OCI-LY7 (cell line): ENCODE results near the gene SOX13. TPM values are rescaled to one million over a fixed set of nuclear protein-coding genes. Genes with fewer than 3 reads are reported as not detected.

Source experiments
- BruUV-seq: library from RNA; stranded (reverse); fragments of 400-500 nt; replicated peaks from 2 replicates; lab custom pipeline; 2021; lab: Mats Ljungman, UMichigan
- CTCF ChIA-PET: fragments of 300-600 bp; sonication (Branson Sonifier 250); formaldehyde crosslinking; loops from one replicate; lab custom pipeline; 2022; ENCODE audit warnings: antibody characterized with exemption; ENCODE audit not compliant: unreplicated experiment; lab: Charles Lee
- POLR2A ChIA-PET: fragments of 300-600 bp; sonication (Branson Sonifier 250); formaldehyde crosslinking; loops from one replicate; lab custom pipeline; 2022; ENCODE audit warnings: antibody characterized with exemption; lab: Charles Lee
- DNase-seq: peaks from one replicate; pipeline ENCODE4 v3.0.0-alpha.2; 2015; ENCODE audit warnings: low spot score
- H2AFZ ChIP-seq: fragments of 200-600 bp; sonication (generic), shearing (Covaris generic); 2 replicates; pipeline ENCODE4 v1.6.1; 2014; ENCODE audit warnings: mild to moderate bottlenecking, antibody characterized with exemption, low read length, moderate library complexity
- H3K27ac ChIP-seq: fragments of 200-600 bp; sonication (generic); 2 replicates; pipeline ENCODE4 v1.5.1; 2014; ENCODE audit warnings: mixed run types, low read depth, mild to moderate bottlenecking, moderate library complexity, low read length, inconsistent platforms; ENCODE audit not compliant: poor library complexity, severe bottlenecking
- H3K36me3 ChIP-seq: fragments of 200-600 bp; sonication (generic); 2 replicates; pipeline ENCODE4 v1.6.1; 2014; ENCODE audit warnings: mild to moderate bottlenecking, antibody characterized with exemption, low read length, moderate library complexity, mixed read lengths; ENCODE audit not compliant: insufficient read depth
- H3K4me1 ChIP-seq: fragments of 200-600 bp; sonication (generic); 2 replicates; pipeline ENCODE4 v1.5.1; 2014; ENCODE audit warnings: mild to moderate bottlenecking, low read length; ENCODE audit not compliant: insufficient read depth, poor library complexity, severe bottlenecking
- H3K4me2 ChIP-seq: fragments of 200-600 bp; sonication (generic); 2 replicates; pipeline ENCODE4 v1.6.1; 2014; ENCODE audit warnings: mild to moderate bottlenecking, low read length
- H3K4me3 ChIP-seq: fragments of 200-600 bp; sonication (generic); 2 replicates; pipeline ENCODE4 v1.5.1; 2014; ENCODE audit warnings: mild to moderate bottlenecking, low read depth, low read length; ENCODE audit not compliant: poor library complexity, severe bottlenecking
- H3K79me2 ChIP-seq: fragments of 200-600 bp; sonication (generic); 2 replicates; pipeline ENCODE4 v1.6.1; 2016; ENCODE audit warnings: low read depth, mild to moderate bottlenecking, low read length, moderate library complexity, mixed read lengths; ENCODE audit not compliant: insufficient read depth
- H3K9me2 ChIP-seq: fragments of 200-600 bp; sonication (generic); 2 replicates; pipeline ENCODE4 v1.6.1; 2016; ENCODE audit warnings: mild to moderate bottlenecking, low read length, mixed read lengths; ENCODE audit not compliant: insufficient read depth
- H3K9me3 ChIP-seq: fragments of 200-600 bp; sonication (generic); 2 replicates; pipeline ENCODE4 v1.6.1; 2014; ENCODE audit warnings: mild to moderate bottlenecking, mixed run types, low read length, mixed read lengths
- H4K20me1 ChIP-seq: fragments of 200-600 bp; sonication (generic); 2 replicates; pipeline ENCODE4 v1.6.1; 2014; ENCODE audit warnings: mild to moderate bottlenecking, antibody characterized with exemption, low read length, moderate library complexity, mixed read lengths; ENCODE audit not compliant: insufficient read depth
- CTCF ChIP-seq: fragments of 200-600 bp; sonication (generic); conservative IDR thresholded peaks from 2 replicates; pipeline ENCODE4 v1.5.1; 2014; ENCODE audit warnings: mild to moderate bottlenecking, antibody characterized with exemption, low read length, moderate library complexity, mixed read lengths
- EZH2phosphoT487 ChIP-seq: fragments of 200-600 bp; sonication (generic); IDR thresholded peaks from 2 replicates; pipeline ENCODE4 v1.6.1; 2018; ENCODE audit warnings: low read depth, borderline replicate concordance, mild to moderate bottlenecking, mixed run types, antibody characterized with exemption, low read length, moderate library complexity, mixed read lengths
- intact Hi-C: fragments of 100-400 bp; cut with micrococcal nuclease; formaldehyde crosslinking; loops from one replicate; pipeline ENCODE4 v1.10.0; 2022; ENCODE audit not compliant: unreplicated experiment
- total RNA-seq, 2 experiments: library from RNA; depleted of rRNA in 1 of 2; stranded (reverse); fragments of >200 nt in 1 of 2; shearing (Covaris generic) in 1 of 2; gene quantifications; 2 replicates each; pipeline ENCODE4 v1.2.3, GENCODE V29; 2014 to 2022

Gene SOX13
- total RNA-seq, 2 experiments from 2014 or later: 0.27 TPM; not detected in 1

GRCh38 chr1:204162494-204163074, 89.7 kb downstream of the SOX13 start:
- H3K4me1 ChIP-seq: no peaks in the 10 kb centered on the region
- CTCF ChIA-PET: interaction anchor here (0.5 to 0.6 kb wide), 3 partner anchors 11 to 96 kb away, joined by 3 to 4 read pairs (median 3); no protein-coding TSS in a partner anchor
- no peak overlapping the region for H2AFZ ChIP-seq
- H3K4me3 ChIP-seq: no peak overlapping the region
- peak; percentile 98 for TF ChIP-seq CTCF
- no peak for TF ChIP-seq EZH2phosphoT487
- BruUV-seq: no TSS peak
- DNase-seq: peak; percentile 64
- no peak overlapping the region for H3K27ac ChIP-seq
- H3K9me2 ChIP-seq: no peaks in the 10 kb centered on the region
- no peaks in the 10 kb centered on the region for H3K79me2 ChIP-seq
- no peak overlapping the region for H3K4me2 ChIP-seq
- no peaks in the 10 kb centered on the region for H3K36me3 ChIP-seq
- intact Hi-C loops: loop anchor here (1.0 to 5.0 kb wide), 4 partner anchors 45 to 340 kb away; partner anchors contain the start of gene SNRPE
- POLR2A ChIA-PET: no interaction called here
- no peaks in the 10 kb centered on the region for H4K20me1 ChIP-seq
- H3K9me3 ChIP-seq: no peaks in the 10 kb centered on the region

DNA sequence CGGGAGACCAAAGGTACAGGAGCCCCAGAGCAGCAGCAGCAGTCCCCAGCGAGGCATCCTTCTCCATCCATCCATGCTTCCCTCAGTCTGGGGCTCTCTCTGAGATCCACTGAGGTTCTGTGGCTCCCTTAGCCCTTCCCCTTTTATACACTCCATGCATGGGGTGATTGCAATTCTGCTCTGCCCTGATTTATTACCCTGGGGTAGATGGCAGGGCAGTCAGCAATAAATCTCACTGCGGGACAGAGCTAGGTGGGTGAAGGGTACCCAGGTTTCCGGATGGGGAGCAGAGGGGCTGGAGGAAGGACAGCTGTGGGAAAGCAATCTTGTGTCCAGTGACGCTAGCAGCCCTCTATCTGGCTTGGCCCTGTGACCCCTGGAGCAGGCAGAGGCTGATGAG, 93.3 kb downstream of the SOX13 start, which contains the start of gene REN:
TSS of gene REN (minus strand) at position 119 of the 400 bp plus-strand sequence. CDS start at position 75, 44 bp downstream.
- H3K4me2 ChIP-seq: no peak within 1 kb of the TSS
- H3K27ac ChIP-seq: no peak within 1 kb of the TSS
- no TSS peak for BruUV-seq
- no peaks in the 10 kb centered on the region for H3K4me1 ChIP-seq
- H3K9me2 ChIP-seq: no peaks in the 10 kb centered on the region
- H3K9me3 ChIP-seq: peaks cover 16% of the 10 kb centered on the region; the same call in 1 of the 2 replicates
- no peak for DNase-seq
- no peak within 1 kb of the TSS for H3K4me3 ChIP-seq
- intact Hi-C loops: no loop called here
- no peaks in the 10 kb centered on the region for H3K36me3 ChIP-seq
- H4K20me1 ChIP-seq: no peaks in the 10 kb centered on the region
- no peak for TF ChIP-seq EZH2phosphoT487
- ChIA-PET POLR2A (interaction anchor here (0.5 to 2.0 kb wide), 2 partner anchors 10 to 11 kb away, joined by 5 to 8 read pairs; no protein-coding TSS in a partner anchor), CTCF (no interaction called here)
- H2AFZ ChIP-seq: no peak within 1 kb of the TSS
- no peaks in the 10 kb centered on the region for H3K79me2 ChIP-seq

DNA sequence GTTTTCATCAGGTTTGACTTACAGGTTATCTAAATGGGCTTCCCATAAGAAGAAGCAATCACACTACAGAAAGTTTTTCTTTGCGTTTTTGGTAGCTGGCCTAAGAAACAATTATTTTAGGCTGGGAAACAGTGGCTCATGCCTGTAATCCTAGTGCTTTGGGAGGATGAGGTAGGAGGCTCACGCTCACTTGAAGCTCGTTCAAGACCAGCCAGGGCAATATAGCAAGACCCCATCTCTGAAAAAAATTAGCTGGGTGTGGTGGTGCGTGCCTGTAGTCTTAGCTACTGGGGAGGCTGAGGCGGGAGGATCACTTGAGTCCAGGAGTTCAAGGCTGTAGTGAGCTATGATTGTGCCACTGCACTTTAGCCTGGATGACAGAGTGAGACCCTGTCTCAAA, 94.8 kb downstream of the SOX13 start:
- Histone ChIP-seq H2AFZ (no peak overlapping the region), H3K36me3 (no peaks in the 10 kb centered on the region), H3K9me2 (no peaks in the 10 kb centered on the region), H4K20me1 (no peaks in the 10 kb centered on the region), H3K9me3 (peaks cover 16% of the 10 kb centered on the region; the same call in 1 of the 2 replicates), H3K27ac (no peak overlapping the region), H3K4me1 (no peaks in the 10 kb centered on the region), H3K4me3 (no peak overlapping the region), H3K4me2 (no peak overlapping the region), H3K79me2 (no peaks in the 10 kb centered on the region)
- POLR2A ChIA-PET: interaction anchor here (1.1 to 2.0 kb wide), 2 partner anchors 9 to 192 kb away, joined by 3 to 5 read pairs; partner anchors contain the start of gene PLEKHA6
- DNase-seq: no peak
- no TSS peak for BruUV-seq
- CTCF ChIA-PET: no interaction called here
- intact Hi-C loops: no loop called here
- TF ChIP-seq EZH2phosphoT487 (no peak), CTCF (no peak)
